Loucy (cell line): ENCODE data around the gene ABCC8.

Experiments
- H2AFZ ChIP-seq: fragments of 200-600 bp; sonication (generic); 2 replicates; pipeline ENCODE4 v1.6.0; 2016; ENCODE audit warnings: antibody characterized with exemption, mild to moderate bottlenecking, low read length, moderate library complexity
- H3F3A ChIP-seq: fragments of 200-600 bp; 2 replicates; pipeline ENCODE4 v1.6.0; 2016; ENCODE audit warnings: antibody characterized with exemption, low read depth, mild to moderate bottlenecking
- H3K27me3 ChIP-seq: fragments of 200-600 bp; sonication (generic); 2 replicates; pipeline ENCODE4 v1.6.1; 2014; ENCODE audit warnings: low read length, mild to moderate bottlenecking; ENCODE audit not compliant: insufficient read depth, poor library complexity, severe bottlenecking
- H3K36me3 ChIP-seq: fragments of 200-600 bp; sonication (generic); 2 replicates; pipeline ENCODE4 v1.6.1; 2016; ENCODE audit warnings: low read length; ENCODE audit not compliant: insufficient read depth
- H3K4me1 ChIP-seq: fragments of 200-600 bp; sonication (generic); 2 replicates; pipeline ENCODE4 v1.5.1; 2014; ENCODE audit warnings: low read length, mild to moderate bottlenecking; ENCODE audit not compliant: insufficient read depth, poor library complexity, severe bottlenecking
- H3K4me2 ChIP-seq: fragments of 200-600 bp; sonication (generic); 2 replicates; pipeline ENCODE4 v1.6.0; 2014; ENCODE audit warnings: antibody characterized with exemption, low read length, low read depth, mild to moderate bottlenecking; ENCODE audit not compliant: poor library complexity, severe bottlenecking
- H3K4me3 ChIP-seq: fragments of 200-600 bp; sonication (generic); 2 replicates; pipeline ENCODE4 v1.5.1; 2014; ENCODE audit warnings: low read length, mild to moderate bottlenecking, mixed read lengths; ENCODE audit not compliant: poor library complexity, severe bottlenecking
- H3K79me2 ChIP-seq: fragments of 200-600 bp; sonication (generic); 2 replicates; pipeline ENCODE4 v1.6.1; 2014; ENCODE audit warnings: low read length; ENCODE audit not compliant: insufficient read depth
- H3K9ac ChIP-seq: fragments of 200-600 bp; sonication (generic); 2 replicates; pipeline ENCODE4 v1.6.0; 2014; ENCODE audit warnings: mild to moderate bottlenecking, low read depth, low read length, moderate library complexity; ENCODE audit not compliant: poor library complexity, severe bottlenecking
- H3K9me2 ChIP-seq: fragments of 200-600 bp; sonication (generic); replicated peaks from 2 replicates; pipeline ENCODE4 v1.6.1; 2016; ENCODE audit warnings: low read depth, low read length, mixed read lengths
- H3K9me3 ChIP-seq: fragments of 200-600 bp; sonication (generic); 2 replicates; pipeline ENCODE4 v1.6.1; 2014; ENCODE audit warnings: mild to moderate bottlenecking, antibody characterized with exemption, low read length, low read depth; ENCODE audit not compliant: insufficient read depth
- H4K20me1 ChIP-seq: fragments of 200-600 bp; sonication (generic); 2 replicates; pipeline ENCODE4 v1.6.0; 2014; ENCODE audit warnings: antibody characterized with exemption, low read length, mild to moderate bottlenecking; ENCODE audit not compliant: insufficient read depth, poor library complexity, severe bottlenecking
- EZH2phosphoT487 ChIP-seq: fragments of 200-600 bp; IDR thresholded peaks from 2 replicates; pipeline ENCODE4 v1.6.1; 2018; ENCODE audit warnings: antibody characterized with exemption, mild to moderate bottlenecking, moderate library complexity, borderline replicate concordance
- TF ChIP-seq, protein P1 (sequence below): fragments of 200-600 bp; sonication (generic); conservative IDR thresholded peaks from 2 replicates; pipeline ENCODE4 v1.5.1; 2014; ENCODE audit warnings: mild to moderate bottlenecking, antibody characterized with exemption, low read length

The ABCC8 gene

GRCh38 chr11:17351510-17352176, 125.0 kb downstream of the ABCC8 start, which contains the start of gene NCR3LG1:
Gene NCR3LG1, plus strand, starts transcription at chr11:17351800. Its CDS starts 170 bp downstream, at chr11:17351970.
- H2AFZ ChIP-seq = 0 out of 2 replicates have a peak within 1 kb of the TSS, but pooled peaks have one; percentile 95
- H3F3A ChIP-seq = peaks cover 10% of the 10 kb centered on the region
- peak within 1 kb of the TSS; percentile 75 for H3K4me3 ChIP-seq
- peaks cover 5% of the 10 kb centered on the region for H3K4me1 ChIP-seq
- TF ChIP-seq, protein P1, sequence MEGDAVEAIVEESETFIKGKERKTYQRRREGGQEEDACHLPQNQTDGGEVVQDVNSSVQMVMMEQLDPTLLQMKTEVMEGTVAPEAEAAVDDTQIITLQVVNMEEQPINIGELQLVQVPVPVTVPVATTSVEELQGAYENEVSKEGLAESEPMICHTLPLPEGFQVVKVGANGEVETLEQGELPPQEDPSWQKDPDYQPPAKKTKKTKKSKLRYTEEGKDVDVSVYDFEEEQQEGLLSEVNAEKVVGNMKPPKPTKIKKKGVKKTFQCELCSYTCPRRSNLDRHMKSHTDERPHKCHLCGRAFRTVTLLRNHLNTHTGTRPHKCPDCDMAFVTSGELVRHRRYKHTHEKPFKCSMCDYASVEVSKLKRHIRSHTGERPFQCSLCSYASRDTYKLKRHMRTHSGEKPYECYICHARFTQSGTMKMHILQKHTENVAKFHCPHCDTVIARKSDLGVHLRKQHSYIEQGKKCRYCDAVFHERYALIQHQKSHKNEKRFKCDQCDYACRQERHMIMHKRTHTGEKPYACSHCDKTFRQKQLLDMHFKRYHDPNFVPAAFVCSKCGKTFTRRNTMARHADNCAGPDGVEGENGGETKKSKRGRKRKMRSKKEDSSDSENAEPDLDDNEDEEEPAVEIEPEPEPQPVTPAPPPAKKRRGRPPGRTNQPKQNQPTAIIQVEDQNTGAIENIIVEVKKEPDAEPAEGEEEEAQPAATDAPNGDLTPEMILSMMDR = no peak
- TF ChIP-seq EZH2phosphoT487 = no peak
- no peaks in the 10 kb centered on the region for H3K79me2 ChIP-seq
- peaks cover 15% of the 10 kb centered on the region; the same call in 1 of the 2 replicates for H3K36me3 ChIP-seq
- peak within 1 kb of the TSS; percentile 90 for H3K4me2 ChIP-seq
- H3K9me2 ChIP-seq = no peaks in the 10 kb centered on the region
- H4K20me1 ChIP-seq = peaks cover 3% of the 10 kb centered on the region
- H3K27me3 ChIP-seq = no peaks in the 10 kb centered on the region
- H3K9ac ChIP-seq = peak within 1 kb of the TSS; percentile 74
- no peaks in the 10 kb centered on the region for H3K9me3 ChIP-seq

DNA sequence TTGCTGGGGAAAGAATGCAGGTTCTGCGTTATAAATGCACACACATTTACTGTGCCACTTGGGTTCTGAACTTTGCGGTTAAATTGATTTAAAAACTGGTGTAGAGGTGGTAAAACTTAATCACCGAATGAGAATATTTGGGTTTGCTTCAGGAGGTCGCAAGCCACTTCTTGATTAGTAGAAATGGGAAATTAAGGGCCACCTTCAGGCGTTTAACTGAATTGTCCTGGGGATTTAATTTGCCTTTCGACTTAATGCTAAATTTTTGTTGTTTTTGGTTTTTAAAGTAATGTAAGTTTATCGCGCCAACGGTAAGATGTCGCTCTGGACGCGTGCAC, 125.5 kb downstream of the ABCC8 start:
- TF ChIP-seq, protein P1 = peak; percentile 38; the same call in 1 of the 2 replicates
- no peak for TF ChIP-seq EZH2phosphoT487
- Histone ChIP-seq H3K79me2 (no peaks in the 10 kb centered on the region), H3F3A (peaks cover 10% of the 10 kb centered on the region), H3K9ac (no peak overlapping the region), H3K4me2 (no peak overlapping the region), H3K36me3 (peaks cover 20% of the 10 kb centered on the region; the same call in 1 of the 2 replicates), H4K20me1 (peaks cover 3% of the 10 kb centered on the region), H3K27me3 (no peaks in the 10 kb centered on the region), H3K9me2 (no peaks in the 10 kb centered on the region), H3K4me1 (peaks cover 5% of the 10 kb centered on the region), H2AFZ (no peak overlapping the region), H3K9me3 (no peaks in the 10 kb centered on the region), H3K4me3 (no peak overlapping the region)

DNA sequence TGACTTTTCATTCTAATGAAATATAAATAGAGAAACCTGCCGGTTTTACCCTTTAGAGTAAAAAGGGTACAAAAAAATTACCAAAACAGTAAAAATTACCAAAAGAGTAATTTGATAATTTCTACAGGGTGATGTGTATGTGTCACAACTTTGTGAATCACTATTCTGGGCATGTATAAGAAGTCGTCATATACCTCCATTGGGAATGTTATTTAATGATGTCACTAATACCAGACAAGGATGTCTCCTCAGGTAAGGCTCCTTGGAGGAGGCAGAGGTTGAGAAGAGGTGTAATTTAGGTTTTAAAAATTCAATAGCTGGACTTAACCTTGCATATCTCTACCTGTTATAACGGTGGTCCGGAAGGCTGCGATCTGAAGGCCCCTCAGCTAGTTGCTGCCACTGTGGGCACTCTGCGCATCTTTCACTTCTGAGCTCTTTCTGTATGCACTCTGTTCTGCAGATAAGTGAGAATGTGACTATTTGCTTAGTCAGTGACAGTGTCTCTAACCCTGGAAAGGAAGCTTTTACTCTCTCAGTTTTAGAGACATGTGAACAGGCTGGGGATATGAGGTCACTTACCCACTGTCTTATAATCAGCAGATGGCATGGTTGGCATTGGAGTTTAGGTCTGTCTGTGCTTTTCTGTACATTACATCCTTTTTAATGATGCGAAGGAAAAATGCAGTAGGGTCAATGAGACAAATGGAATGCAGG, 126.0 kb downstream of the ABCC8 start:
- H3K4me2 ChIP-seq = no peak overlapping the region
- H3K9me2 ChIP-seq = no peaks in the 10 kb centered on the region
- no peak for TF ChIP-seq EZH2phosphoT487
- TF ChIP-seq, protein P1 = no peak
- no peak overlapping the region for H3K4me3 ChIP-seq
- no peaks in the 10 kb centered on the region for H3K27me3 ChIP-seq
- peaks cover 10% of the 10 kb centered on the region for H3F3A ChIP-seq
- H3K36me3 ChIP-seq = peaks cover 22% of the 10 kb centered on the region; the same call in 1 of the 2 replicates
- peaks cover 5% of the 10 kb centered on the region for H3K4me1 ChIP-seq
- no peaks in the 10 kb centered on the region for H3K79me2 ChIP-seq
- peaks cover 3% of the 10 kb centered on the region for H4K20me1 ChIP-seq
- no peaks in the 10 kb centered on the region for H3K9me3 ChIP-seq
- H3K9ac ChIP-seq = no peak overlapping the region
- no peak overlapping the region for H2AFZ ChIP-seq
